DND-41 (cell line): Measurements from ENCODE around the gene WDR43.

Experiments
- ATAC-seq: fragments of 200-7000 bp; cut with Tn5 transposase; 3 replicates; pipeline ENCODE4 v1.9.1; 2021; ENCODE audit warnings: low read depth; ENCODE audit not compliant: insufficient read depth
- DNase-seq: peaks from one replicate; pipeline ENCODE4 v3.0.0-alpha.2; 2020
- H2AFZ ChIP-seq: 2 replicates; pipeline ENCODE4 v1.6.0; 2012; ENCODE audit warnings: low read depth, low read length
- H3K27ac ChIP-seq: 2 replicates; pipeline ENCODE4 v1.5.1; 2012; ENCODE audit warnings: low read length, inconsistent platforms
- H3K27me3 ChIP-seq: fragments of 200-600 bp; sonication (generic); 2 replicates; pipeline ENCODE4 v1.6.0; 2012; ENCODE audit warnings: low read length, mild to moderate bottlenecking, inconsistent platforms; ENCODE audit not compliant: insufficient read depth, poor library complexity
- H3K36me3 ChIP-seq: 2 replicates; pipeline ENCODE4 v1.5.1; 2012; ENCODE audit warnings: low read length, inconsistent platforms; ENCODE audit not compliant: insufficient read depth
- H3K4me1 ChIP-seq: 2 replicates; pipeline ENCODE4 v1.5.1; 2012; ENCODE audit warnings: mild to moderate bottlenecking, low read length; ENCODE audit not compliant: insufficient read depth
- H3K4me2 ChIP-seq: 2 replicates; pipeline ENCODE4 v1.6.0; 2012; ENCODE audit warnings: mild to moderate bottlenecking, moderate library complexity, low read length, inconsistent platforms; ENCODE audit not compliant: insufficient read depth
- H3K4me3 ChIP-seq, 2 experiments: fragments of 200-600 bp in 1 of 2; shearing (Covaris generic) in 1 of 2; 2 replicates each; pipeline ENCODE4 v1.5.1; 2012 to 2016; ENCODE audit warnings: inconsistent platforms in 2 of 2, low read length in 2 of 2, mild to moderate bottlenecking in 2 of 2, low read depth in 1 of 2, moderate library complexity in 1 of 2
- H3K79me2 ChIP-seq: 2 replicates; pipeline ENCODE4 v1.6.0; 2012; ENCODE audit warnings: low read length, inconsistent platforms; ENCODE audit not compliant: insufficient read depth
- H3K9ac ChIP-seq: 2 replicates; pipeline ENCODE4 v1.6.0; 2012; ENCODE audit warnings: low read depth, mild to moderate bottlenecking, inconsistent platforms, low read length, moderate library complexity
- H3K9me3 ChIP-seq: 2 replicates; pipeline ENCODE4 v1.5.1; 2012; ENCODE audit warnings: low read length, moderate library complexity, mild to moderate bottlenecking, inconsistent platforms; ENCODE audit not compliant: insufficient read depth, severe bottlenecking
- H4K20me1 ChIP-seq: 2 replicates; pipeline ENCODE4 v1.6.0; 2012; ENCODE audit warnings: low read length; ENCODE audit not compliant: insufficient read depth
- CTCF ChIP-seq: IDR thresholded peaks from 2 replicates; pipeline ENCODE4 v1.5.1; 2012; ENCODE audit warnings: borderline replicate concordance, low read length, moderate library complexity, mild to moderate bottlenecking; ENCODE audit not compliant: poor library complexity, severe bottlenecking; ENCODE audit errors: extremely low read depth
- EZH2 ChIP-seq: IDR thresholded peaks from 3 replicates; pipeline ENCODE4 v1.6.1; 2012; ENCODE audit warnings: borderline replicate concordance, low read depth, mild to moderate bottlenecking, moderate library complexity, low read length, inconsistent platforms; ENCODE audit not compliant: severe bottlenecking

WDR43 gene

GRCh38 chr2:28981620-28982376 lies 87.3 kb downstream of the WDR43 start:
- Histone ChIP-seq H3K79me2 (no peaks in the 10 kb centered on the region), H3K4me3 (no peak overlapping the region), H3K9ac (no peak overlapping the region), H3K27ac (no peak overlapping the region), H3K9me3 (no peaks in the 10 kb centered on the region), H3K36me3 (no peaks in the 10 kb centered on the region), H3K4me2 (no peak overlapping the region), H2AFZ (no peak overlapping the region), H3K4me1 (no peaks in the 10 kb centered on the region), H4K20me1 (no peaks in the 10 kb centered on the region), H3K27me3 (no peaks in the 10 kb centered on the region)
- TF ChIP-seq CTCF: no peak
- no peak for TF ChIP-seq EZH2
- no peak for DNase-seq
- ATAC-seq: no peak

- H4K20me1 ChIP-seq: no peaks in the 10 kb centered on the region
- no peak overlapping the region for H3K4me2 ChIP-seq
- H3K27me3 ChIP-seq: no peaks in the 10 kb centered on the region
- H3K4me3 ChIP-seq: no peak overlapping the region
- ATAC-seq (no peak), DNase-seq (no peak)
- H3K4me1 ChIP-seq: no peaks in the 10 kb centered on the region
- H3K27ac ChIP-seq: no peak overlapping the region
- H3K79me2 ChIP-seq: no peaks in the 10 kb centered on the region
- no peaks in the 10 kb centered on the region for H3K36me3 ChIP-seq
- no peak for TF ChIP-seq EZH2
- no peak for TF ChIP-seq CTCF
- no peaks in the 10 kb centered on the region for H3K9me3 ChIP-seq
- no peak overlapping the region for H3K9ac ChIP-seq
- no peak overlapping the region for H2AFZ ChIP-seq
Observed at GRCh38 chr2:28982381-28982950, 88.0 kb downstream of the WDR43 start.

- H3K4me1 ChIP-seq: no peaks in the 10 kb centered on the region
- ATAC-seq: no peak
- no peak for DNase-seq
- H3K36me3 ChIP-seq: no peaks in the 10 kb centered on the region
- no peak overlapping the region for H3K4me2 ChIP-seq
- H3K27ac ChIP-seq: no peak overlapping the region
- H4K20me1 ChIP-seq: no peaks in the 10 kb centered on the region
- H3K27me3 ChIP-seq: peaks cover 7% of the 10 kb centered on the region
- H3K9ac ChIP-seq: no peak overlapping the region
- no peak overlapping the region for H3K4me3 ChIP-seq
- H2AFZ ChIP-seq: no peak overlapping the region
- no peaks in the 10 kb centered on the region for H3K79me2 ChIP-seq
- no peaks in the 10 kb centered on the region for H3K9me3 ChIP-seq
- no peak for TF ChIP-seq EZH2
- TF ChIP-seq CTCF: no peak
Observed at GRCh38 chr2:28986429-28986828, 92.0 kb downstream of the WDR43 start.
